ENCODE measurements around the gene HCAR3. TPM values are rescaled to one million over a fixed set of nuclear protein-coding genes. Genes with fewer than 3 reads are reported as not detected.

Gene HCAR3
- total and polyA plus RNA-seq, 4 donors = 0.08 to 1.3 (median 0.10) TPM; not detected in 1

DNA sequence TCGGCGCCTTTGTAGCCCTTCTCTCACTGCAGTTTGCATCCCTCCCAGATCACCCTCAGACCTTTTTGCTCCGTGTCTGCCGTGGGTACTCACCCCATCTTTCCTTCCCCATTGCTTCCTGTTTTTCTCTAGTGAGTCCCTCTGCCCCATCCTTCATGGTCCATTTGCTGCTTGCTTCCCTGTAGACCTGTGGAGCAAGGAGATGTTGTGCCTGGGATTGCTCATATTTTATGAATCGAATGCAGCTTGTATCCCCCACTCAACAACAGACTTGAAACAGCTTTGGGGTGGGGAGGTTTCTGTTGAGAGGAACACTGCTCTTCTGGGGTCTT is 36.7 kb upstream of the HCAR3 start:
- Histone ChIP-seq H3K9me3 (ENCODE audit: control insufficient read depth in 4 of 4, low read length in 3 of 4) (no peaks in the 10 kb centered on the region), H3K4me3 (ENCODE audit: low read depth in 1 of 3, low read length in 3 of 3) (peak overlapping the region; percentile 78 to 81 (median 80)), H3K27ac (ENCODE audit: low read depth in 1 of 2, low read length in 2 of 2) (peak overlapping the region; percentile 40 to 83), H3K36me3 (ENCODE audit: control insufficient read depth in 4 of 4, insufficient read depth in 3 of 4, low read depth in 1 of 4, low read length in 3 of 4) (peaks cover 6 to 22% (median 13%) of the 10 kb centered on the region in 4 donors), H3K9ac (ENCODE audit: low read depth in 1 of 2, low read length in 2 of 2) (peak overlapping the region; percentile 78 to 92), H3K27me3 (ENCODE audit: control insufficient read depth in 4 of 4, insufficient read depth in 4 of 4, low read length in 3 of 4) (no peaks in the 10 kb centered on the region), H3K4me1 (ENCODE audit: control insufficient read depth in 4 of 4, insufficient read depth in 4 of 4, low read length in 3 of 4) (peaks cover 0 to 18% (median 9%) of the 10 kb centered on the region in 4 donors)
- DNase-seq (ENCODE audit: low spot score) = no peak
- TF ChIP-seq HNF4A (conservative IDR thresholded peaks at IDR 0.05) (no peak), EGR1 (IDR thresholded peaks at IDR 0.05; ENCODE audit: low read depth in 2 of 2) (no peak), TAF1 (conservative IDR thresholded peaks at IDR 0.05) (no peak), FOXA1 (IDR thresholded peaks at IDR 0.05) (no peak), ATF3 (IDR thresholded peaks at IDR 0.05) (no peak), REST (IDR thresholded peaks at IDR 0.05) (no peak), YY1 (IDR thresholded peaks at IDR 0.05) (no peak), RAD21 (IDR thresholded peaks at IDR 0.05) (no peak), HNF4G (IDR thresholded peaks at IDR 0.05) (no peak), JUND (IDR thresholded peaks at IDR 0.05) (no peak), RXRA (IDR thresholded peaks at IDR 0.05) (no peak), GABPA (IDR thresholded peaks at IDR 0.05 in 1 of 2, conservative IDR thresholded peaks at IDR 0.05 in 1 of 2) (no peak), FOXA2 (IDR thresholded peaks at IDR 0.05) (no peak)
- TF ChIP-seq, protein P1, sequence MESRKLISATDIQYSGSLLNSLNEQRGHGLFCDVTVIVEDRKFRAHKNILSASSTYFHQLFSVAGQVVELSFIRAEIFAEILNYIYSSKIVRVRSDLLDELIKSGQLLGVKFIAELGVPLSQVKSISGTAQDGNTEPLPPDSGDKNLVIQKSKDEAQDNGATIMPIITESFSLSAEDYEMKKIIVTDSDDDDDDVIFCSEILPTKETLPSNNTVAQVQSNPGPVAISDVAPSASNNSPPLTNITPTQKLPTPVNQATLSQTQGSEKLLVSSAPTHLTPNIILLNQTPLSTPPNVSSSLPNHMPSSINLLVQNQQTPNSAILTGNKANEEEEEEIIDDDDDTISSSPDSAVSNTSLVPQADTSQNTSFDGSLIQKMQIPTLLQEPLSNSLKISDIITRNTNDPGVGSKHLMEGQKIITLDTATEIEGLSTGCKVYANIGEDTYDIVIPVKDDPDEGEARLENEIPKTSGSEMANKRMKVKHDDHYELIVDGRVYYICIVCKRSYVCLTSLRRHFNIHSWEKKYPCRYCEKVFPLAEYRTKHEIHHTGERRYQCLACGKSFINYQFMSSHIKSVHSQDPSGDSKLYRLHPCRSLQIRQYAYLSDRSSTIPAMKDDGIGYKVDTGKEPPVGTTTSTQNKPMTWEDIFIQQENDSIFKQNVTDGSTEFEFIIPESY (IDR thresholded peaks at IDR 0.05) = no peak
- 9% methylated on average over 5 of the region's 5 CpGs for WGBS

DNA sequence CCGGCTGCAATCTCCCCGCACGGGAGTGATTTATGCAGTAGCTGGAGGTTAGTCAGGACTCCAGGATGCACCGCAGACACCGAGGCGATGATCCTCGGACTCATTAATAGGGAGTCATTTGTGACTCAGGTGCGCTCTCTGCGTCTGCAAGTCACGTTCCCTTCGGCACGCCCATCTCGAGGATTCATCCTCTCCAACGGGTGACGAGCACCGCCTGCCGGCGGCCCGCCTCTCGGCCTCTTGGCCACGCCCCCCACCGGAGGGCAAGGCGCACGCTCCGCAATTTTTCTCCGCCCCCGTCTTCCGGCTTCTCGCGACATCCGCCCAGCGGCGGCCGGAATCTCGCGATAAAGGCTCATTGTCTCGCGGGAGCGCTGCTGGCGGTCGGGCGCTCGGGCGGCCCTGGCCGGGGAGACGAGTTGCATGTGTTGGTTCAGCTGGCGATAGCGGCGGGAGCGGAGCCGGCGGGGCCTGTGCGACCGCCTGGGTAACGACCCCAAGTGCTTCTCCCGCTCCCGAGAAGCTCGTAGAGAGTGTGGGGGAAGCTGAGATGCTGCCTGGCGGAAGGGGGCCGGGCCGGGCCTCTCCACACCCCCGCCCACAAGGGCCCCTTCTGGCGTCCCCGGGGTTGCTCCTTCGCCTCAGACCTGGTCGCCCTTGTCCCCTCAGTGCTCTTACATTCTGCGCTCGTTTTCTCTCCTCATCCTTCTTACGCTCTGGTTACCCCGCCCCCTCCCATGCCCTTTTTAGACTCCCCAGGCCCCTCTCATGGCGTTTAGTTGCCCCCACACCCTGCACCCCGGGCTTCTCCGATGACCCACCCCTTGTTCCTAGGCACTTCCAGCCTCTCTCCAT is 36.1 kb upstream of the HCAR3 start, which contains the start of gene DENR:
Gene DENR (plus strand): TSS at position 361 of the 855 bp plus-strand sequence. CDS start 878 bp downstream, outside the sequence.
- Histone ChIP-seq H3K9ac (ENCODE audit: low read depth in 1 of 2, low read length in 2 of 2) (peak within 1 kb of the TSS; percentile 78 to 92), H3K9me3 (ENCODE audit: control insufficient read depth in 4 of 4, low read length in 3 of 4) (no peaks in the 10 kb centered on the region), H3K4me1 (ENCODE audit: control insufficient read depth in 4 of 4, insufficient read depth in 4 of 4, low read length in 3 of 4) (peaks cover 0 to 18% (median 9%) of the 10 kb centered on the region in 4 donors), H3K36me3 (ENCODE audit: control insufficient read depth in 4 of 4, insufficient read depth in 3 of 4, low read depth in 1 of 4, low read length in 3 of 4) (peaks cover 4 to 19% (median 10%) of the 10 kb centered on the region in 4 donors), H3K27me3 (ENCODE audit: control insufficient read depth in 4 of 4, insufficient read depth in 4 of 4, low read length in 3 of 4) (no peaks in the 10 kb centered on the region), H3K27ac (ENCODE audit: low read depth in 1 of 2, low read length in 2 of 2) (peak within 1 kb of the TSS; percentile 40 to 83), H3K4me3 (ENCODE audit: low read depth in 1 of 3, low read length in 3 of 3) (peak within 1 kb of the TSS; percentile 78 to 81 (median 80))
- DNase-seq (ENCODE audit: low spot score) = peak; percentile 99
- WGBS = under 1% methylated on average over 73 of the region's 73 CpGs
- TF ChIP-seq FOXA2 (IDR thresholded peaks at IDR 0.05) (no peak), HNF4A (conservative IDR thresholded peaks at IDR 0.05) (no peak), NR2F2 (IDR thresholded peaks at IDR 0.05) (no peak), TAF1 (conservative IDR thresholded peaks at IDR 0.05) (no peak), FOXA1 (IDR thresholded peaks at IDR 0.05) (no peak), RAD21 (IDR thresholded peaks at IDR 0.05) (peak; percentile 85 to 92), JUND (IDR thresholded peaks at IDR 0.05) (peak; percentile 47 to 66), ATF3 (IDR thresholded peaks at IDR 0.05) (no peak), EGR1 (IDR thresholded peaks at IDR 0.05; ENCODE audit: low read depth in 2 of 2) (peak; percentile 99), SP1 (IDR thresholded peaks at IDR 0.05) (peak; percentile 65), YY1 (IDR thresholded peaks at IDR 0.05) (peak; percentile 72), REST (IDR thresholded peaks at IDR 0.05) (peak; percentile 41), RXRA (IDR thresholded peaks at IDR 0.05) (peak in 1 of 2 donors; percentile 16), GABPA (IDR thresholded peaks at IDR 0.05 in 1 of 2, conservative IDR thresholded peaks at IDR 0.05 in 1 of 2) (peak; percentile 56 to 88)
- TF ChIP-seq, protein P2, sequence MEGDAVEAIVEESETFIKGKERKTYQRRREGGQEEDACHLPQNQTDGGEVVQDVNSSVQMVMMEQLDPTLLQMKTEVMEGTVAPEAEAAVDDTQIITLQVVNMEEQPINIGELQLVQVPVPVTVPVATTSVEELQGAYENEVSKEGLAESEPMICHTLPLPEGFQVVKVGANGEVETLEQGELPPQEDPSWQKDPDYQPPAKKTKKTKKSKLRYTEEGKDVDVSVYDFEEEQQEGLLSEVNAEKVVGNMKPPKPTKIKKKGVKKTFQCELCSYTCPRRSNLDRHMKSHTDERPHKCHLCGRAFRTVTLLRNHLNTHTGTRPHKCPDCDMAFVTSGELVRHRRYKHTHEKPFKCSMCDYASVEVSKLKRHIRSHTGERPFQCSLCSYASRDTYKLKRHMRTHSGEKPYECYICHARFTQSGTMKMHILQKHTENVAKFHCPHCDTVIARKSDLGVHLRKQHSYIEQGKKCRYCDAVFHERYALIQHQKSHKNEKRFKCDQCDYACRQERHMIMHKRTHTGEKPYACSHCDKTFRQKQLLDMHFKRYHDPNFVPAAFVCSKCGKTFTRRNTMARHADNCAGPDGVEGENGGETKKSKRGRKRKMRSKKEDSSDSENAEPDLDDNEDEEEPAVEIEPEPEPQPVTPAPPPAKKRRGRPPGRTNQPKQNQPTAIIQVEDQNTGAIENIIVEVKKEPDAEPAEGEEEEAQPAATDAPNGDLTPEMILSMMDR (IDR thresholded peaks at IDR 0.05; ENCODE audit: low read depth, low read length, missing input control) = peak; percentile 68
- TF ChIP-seq, protein P3, sequence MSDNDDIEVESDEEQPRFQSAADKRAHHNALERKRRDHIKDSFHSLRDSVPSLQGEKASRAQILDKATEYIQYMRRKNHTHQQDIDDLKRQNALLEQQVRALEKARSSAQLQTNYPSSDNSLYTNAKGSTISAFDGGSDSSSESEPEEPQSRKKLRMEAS (IDR thresholded peaks at IDR 0.05) = peak; percentile 70
